SH-SY5Y (cell line): Measurements from ENCODE around the gene SEC22A.

ENCODE experiments used
- GATA2 ChIP-seq: IDR thresholded peaks from 2 replicates; pipeline ENCODE4 v1.6.1; 2011; ENCODE audit warnings: mild to moderate bottlenecking, low read depth, low read length
- GATA3 ChIP-seq: IDR thresholded peaks from 2 replicates; pipeline ENCODE4 v1.6.1; 2011; ENCODE audit warnings: low read depth, mild to moderate bottlenecking, low read length, moderate library complexity

DNA sequence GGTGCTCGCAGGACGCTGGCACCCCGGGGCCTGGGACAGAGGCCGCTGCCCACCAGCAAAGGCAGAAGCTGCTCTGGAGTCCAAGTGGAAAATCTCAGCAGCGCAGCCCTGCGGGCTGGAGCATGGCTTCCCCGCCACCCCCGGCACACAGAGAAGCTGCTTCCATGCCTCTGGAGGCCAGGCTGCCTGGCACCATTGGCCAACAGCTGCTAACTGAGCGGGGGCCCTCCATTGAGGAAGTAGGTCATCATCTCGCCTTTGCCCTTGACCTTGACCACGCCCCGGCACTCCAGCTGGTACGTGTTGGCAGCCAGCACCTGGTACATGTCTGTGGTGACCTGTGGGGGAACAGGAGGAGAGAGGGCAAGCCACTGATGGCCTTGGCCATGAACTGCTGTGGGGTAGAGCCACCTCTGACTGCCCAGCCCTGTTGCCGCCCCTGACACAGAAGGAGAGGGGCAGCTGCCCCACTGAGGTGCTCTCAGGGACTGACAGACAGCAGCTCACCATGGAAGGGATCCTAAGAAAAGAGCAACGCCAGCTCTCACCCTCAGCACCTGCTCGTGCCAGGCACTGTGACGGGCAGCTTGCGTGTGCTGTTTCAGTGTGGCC lies 82.8 kb downstream of the SEC22A start:
- TF ChIP-seq GATA2 (no peak), GATA3 (no peak)
